HEK293 (cell line): Measurements from ENCODE around the gene MGLL.

Source experiments
- CTCF ChIP-seq: fragments of 450-650 bp; formaldehyde crosslinking; IDR thresholded peaks from 2 replicates; pipeline ENCODE4 v1.5.1; 2016; ENCODE audit warnings: missing biosample characterization, missing genetic modification characterization
- ZNF292 ChIP-seq: fragments of 450-650 bp; formaldehyde crosslinking; IDR thresholded peaks from 2 replicates; pipeline ENCODE4 v1.5.1; 2016; ENCODE audit warnings: low read depth, missing biosample characterization, missing genetic modification characterization, borderline replicate concordance

GRCh38 chr3:127840671-127841070 is 18.4 kb upstream of the MGLL start:
- TF ChIP-seq CTCF (tag by site-specific recombination) = no peak
- no peak for TF ChIP-seq ZNF292 (tag by site-specific recombination)
